NCI-H146 treated with DMSO at 0.1 percent for 48 hours (cell line): ENCODE results near the gene LRG1.
"Not testable (repeated sequence)": the region's sequence is repeated elsewhere in the genome, so short reads cannot be mapped to it uniquely, and the experiment has no call there.

Experiments
- DNase-seq: peaks from one replicate; lab custom pipeline; 2025; ENCODE audit not compliant: unreplicated experiment; lab: John Stamatoyannopoulos, UW

The LRG1 gene

GRCh38 chr19:4576016-4576933 is 36.4 kb upstream of the LRG1 start:
- DNase-seq = no peak

DNA sequence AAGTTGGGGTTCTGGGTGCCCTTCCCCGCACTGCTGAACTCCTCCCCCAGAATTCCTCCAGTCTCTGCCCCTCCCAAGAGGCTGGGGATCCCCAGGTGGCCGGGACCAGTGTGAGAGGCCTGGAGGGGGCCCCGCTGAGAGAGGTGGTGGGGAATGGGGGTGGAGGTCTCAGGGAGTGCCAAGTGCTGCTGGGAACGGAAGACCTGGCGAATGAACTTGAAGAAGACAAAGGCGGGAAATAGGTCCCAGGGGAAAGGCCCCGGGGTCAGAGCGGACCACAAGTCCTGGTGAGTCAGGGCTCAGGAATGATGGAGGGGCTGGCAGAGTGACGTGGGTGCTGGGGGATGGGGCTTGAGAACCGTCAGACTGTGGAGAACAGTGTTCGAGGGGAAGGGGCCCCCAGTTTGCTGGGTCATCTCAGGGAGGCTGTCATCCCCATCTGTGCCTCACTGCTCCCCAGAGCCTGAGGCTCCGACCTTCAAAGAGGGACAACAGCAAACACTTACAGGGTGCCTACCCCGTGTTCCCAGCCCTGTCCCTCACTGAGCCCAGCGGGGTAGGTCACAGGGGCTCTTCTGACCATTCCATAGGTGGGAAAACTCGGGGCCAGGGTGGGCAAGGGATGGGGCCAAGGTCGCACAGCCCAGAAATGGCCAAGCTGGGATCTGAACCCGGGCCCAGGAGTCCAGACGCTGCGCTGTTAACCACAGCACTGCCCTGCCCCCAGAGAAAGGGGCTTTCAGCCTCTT is 35.6 kb upstream of the LRG1 start:
- DNase-seq = no peak

DNA sequence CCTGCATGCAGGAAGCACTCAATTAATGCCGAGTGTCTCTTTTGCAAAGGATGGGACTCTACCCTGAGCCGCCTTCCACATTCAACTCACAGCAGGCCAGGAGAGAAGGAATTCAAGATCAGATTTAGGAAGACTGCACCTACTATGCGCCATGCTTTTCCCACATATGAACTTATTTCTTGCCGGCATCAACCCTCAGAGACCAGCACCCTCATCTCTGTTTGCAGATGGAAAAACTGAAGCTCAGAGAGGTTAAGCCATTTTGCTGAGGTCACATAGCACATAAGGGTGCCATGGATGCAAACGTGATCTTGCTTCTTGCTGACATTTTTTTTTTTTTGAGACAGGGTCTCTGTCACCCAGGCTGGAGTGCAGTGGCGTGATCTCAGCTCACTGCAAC is 33.8 kb upstream of the LRG1 start:
- DNase-seq = no peak

- no peak for DNase-seq
These were observed 31.6 kb upstream of the LRG1 start for GRCh38 chr19:4571305-4571917.

GRCh38 chr19:4570916-4571304 is 31.1 kb upstream of the LRG1 start:
- no peak for DNase-seq

GRCh38 chr19:4570402-4570801 is 30.6 kb upstream of the LRG1 start:
- DNase-seq = no peak

DNA sequence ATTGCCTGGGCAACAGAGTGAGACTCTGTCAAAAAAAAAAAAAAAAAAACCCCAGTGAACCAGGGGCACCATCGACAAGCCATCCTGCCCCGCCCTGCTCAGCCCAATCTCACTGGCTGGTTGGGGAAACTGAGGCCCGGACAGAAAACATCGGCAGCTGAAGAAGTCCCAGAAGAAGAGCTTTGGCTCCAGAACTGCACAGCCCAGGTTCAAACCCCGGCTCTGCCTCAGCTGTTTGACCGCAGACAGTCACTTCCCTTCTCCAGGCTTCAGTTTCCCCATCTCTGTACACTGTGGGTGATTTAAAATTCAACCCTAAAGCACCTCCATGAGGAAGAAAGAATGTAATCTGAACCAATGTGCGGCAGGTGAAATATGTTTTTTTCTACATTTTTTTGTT is 29.1 kb upstream of the LRG1 start:
- DNase-seq = no peak

DNA sequence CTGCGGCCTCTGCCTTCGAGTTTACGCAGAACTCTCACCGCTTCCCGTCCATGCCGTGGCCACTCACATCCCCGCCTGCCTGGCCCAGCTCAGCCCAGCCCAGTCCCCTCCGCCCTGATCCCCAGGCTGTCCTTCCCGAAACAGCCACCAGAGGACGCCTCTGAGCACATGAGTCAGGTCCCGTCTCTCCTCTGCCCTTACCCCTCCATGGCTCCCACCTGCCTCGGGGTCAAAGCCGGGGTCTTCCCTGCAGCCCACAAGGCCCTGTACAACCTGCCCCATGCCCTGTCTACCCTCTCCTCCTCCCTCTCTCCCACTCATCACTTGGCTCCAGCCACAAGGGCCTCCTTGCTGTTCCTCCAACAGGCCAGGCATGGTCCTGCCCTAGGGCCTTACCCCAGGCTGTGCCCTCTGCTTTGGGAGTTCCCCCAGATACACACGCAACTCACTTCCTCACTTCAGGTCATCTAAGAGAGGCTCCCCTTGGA is 27.8 kb upstream of the LRG1 start:
- no peak for DNase-seq

GRCh38 chr19:4566402-4567051 is 26.7 kb upstream of the LRG1 start:
- DNase-seq = no peak

DNA sequence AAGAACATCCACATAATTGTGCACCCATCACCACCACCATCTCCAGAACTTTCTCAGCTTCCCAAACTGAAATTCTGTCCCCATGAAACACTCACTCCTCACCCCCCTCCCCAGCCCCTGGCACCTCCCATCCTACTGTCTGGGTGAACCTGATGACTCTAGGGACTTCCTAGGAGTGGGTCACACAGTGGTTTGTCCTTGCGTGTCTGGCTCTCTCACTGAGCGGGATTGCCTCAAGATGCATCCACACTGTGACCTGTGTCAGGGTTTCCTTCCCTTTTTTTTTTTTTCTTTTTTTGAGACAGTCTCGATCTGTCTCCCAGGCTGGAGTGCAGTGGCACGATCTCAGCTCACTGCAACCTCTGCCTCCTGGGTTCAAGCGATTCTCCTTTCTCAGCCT is 23.7 kb upstream of the LRG1 start:
- DNase-seq = not testable (repeated sequence)

GRCh38 chr19:4562085-4562484 is 22.2 kb upstream of the LRG1 start:
- DNase-seq = not testable (repeated sequence)

DNA sequence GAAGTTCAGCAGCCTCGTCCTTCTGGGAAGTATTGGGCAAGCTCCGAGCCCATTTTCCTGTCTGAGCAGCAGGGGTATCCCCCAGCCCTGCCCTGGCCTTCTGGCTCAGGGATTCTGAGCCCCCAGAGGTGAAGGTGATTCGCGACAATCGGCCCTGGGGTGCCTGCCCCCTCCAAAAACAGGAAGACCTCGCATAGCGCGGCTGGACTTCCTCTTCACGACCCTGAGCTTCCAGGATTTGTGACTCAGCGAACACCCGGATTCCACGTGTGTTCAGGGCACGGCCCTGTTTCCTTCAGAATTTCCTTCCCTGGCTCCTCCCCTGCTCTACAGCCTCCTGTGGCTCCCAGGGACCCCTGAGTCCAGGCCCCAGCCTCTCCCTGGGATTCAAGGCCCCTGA is 19.7 kb upstream of the LRG1 start, which contains the start of gene SEMA6B:
Gene SEMA6B (minus strand): TSS at position 116 of the 400 bp plus-strand sequence. CDS start 1,227 bp downstream, outside the sequence.
- DNase-seq = no peak

DNA sequence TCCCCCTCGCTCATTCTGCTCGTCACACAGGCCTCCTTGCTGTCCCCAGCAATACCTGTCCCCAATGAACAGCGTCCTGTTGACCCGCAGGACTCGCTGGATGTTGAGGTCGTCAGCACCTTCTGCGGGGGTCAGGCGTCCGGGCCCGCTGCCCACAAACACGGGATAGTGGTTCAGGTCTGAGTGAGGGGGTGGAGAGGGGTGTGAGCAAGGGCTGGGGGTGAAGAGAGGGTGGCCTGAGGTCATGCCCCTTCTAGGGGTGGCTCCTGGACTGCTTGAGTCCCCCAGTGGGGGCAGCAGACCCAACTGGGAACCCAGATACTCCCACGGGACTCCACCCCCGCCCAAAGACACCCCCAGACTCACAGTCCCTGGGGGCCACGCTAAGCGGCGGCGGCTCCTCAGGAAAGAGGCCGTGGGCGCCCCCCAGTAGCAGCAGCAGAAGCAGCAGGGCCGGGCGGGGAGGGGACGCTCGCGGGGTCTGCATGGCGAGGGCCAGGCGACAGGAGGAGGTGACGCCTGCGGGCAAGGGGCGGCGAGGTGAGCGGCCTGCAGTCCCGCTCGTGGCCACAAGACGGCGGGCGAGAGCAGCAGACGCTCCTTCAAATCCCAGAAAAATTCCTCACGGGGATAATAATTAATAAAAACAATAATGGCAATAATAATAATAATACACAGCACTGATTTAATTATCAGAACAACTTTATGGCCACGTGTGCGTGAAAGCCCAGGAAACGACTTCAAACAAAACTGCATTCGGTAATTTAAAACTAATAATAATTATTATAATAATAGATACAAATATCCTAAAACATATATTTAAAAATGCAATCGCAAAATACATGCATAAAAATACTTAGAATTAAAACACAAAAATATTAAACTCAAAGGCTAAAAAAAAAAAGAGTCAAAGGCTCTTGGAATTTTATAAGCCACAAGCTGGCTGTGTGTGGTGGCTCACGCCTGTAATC is 18.4 kb upstream of the LRG1 start:
- DNase-seq = no peak

DNA sequence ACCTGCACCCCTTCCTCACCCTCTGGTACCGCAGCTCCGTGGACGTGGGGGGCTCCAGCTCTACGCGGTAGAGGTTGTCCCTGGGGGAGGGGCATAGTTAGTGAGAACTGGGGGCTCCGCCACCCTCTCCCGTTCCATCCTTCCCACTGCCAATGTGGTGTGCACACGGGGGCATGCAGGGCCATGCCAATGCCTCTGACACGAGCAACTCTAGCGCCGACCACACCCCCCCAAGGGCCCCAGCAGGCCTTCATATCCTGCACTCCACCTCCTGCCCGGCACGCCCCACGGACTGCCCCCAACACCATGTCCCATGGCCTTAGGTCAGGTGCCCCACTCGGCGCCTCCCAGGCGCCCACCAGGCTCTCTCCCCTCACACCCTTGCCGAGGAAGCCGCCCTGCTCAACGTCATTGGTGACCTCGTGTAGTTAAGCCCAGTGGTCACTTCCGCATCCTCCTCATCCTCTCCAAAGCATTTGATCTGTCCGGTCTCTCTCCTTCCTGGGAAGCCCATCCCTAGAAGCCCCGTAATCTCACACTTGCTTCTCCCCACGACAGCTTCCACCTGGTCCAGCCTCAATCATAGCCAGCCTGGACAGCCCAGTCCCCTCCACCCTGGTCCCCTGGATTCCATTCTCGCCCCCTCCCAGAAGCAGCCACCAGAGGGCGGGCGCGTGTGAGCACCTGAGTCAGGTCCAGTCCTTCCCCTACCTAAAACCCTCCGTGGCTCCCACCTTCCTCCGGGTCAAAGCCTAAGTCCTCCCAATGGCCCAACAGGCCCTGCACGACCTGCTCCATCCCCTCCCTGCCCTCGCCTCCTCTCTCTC is 17.5 kb upstream of the LRG1 start:
- no peak for DNase-seq

DNA sequence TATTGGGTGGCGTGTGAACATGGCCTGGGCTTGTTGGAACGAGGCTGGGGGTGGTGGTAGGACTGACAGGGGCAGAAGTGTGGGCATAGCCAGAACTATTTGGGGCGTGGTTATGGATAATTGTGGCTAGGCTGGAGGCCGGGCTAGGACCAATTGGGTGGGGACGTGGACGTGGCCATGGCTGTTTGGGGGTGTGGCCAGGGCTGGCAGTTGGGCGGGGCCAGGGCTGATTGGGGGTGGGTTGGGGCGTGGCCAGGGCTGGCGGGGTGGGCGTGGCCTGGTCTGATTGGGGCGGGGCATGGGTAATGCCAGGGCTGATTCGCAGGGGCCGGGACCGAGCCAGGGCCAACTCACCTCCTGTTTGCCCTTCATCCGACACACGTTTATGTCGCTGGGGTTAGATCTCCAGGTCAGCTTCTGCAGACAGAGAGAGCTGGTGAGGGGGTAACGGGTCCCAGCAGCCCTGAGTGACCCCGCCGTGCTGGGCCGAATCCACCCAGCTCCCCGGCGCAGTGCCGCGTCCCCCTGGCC is 16.8 kb upstream of the LRG1 start:
- DNase-seq = no peak

GRCh38 chr19:4555657-4556561 is 16.1 kb upstream of the LRG1 start:
- DNase-seq = no peak

- no peak for DNase-seq
These were observed 14.9 kb upstream of the LRG1 start for GRCh38 chr19:4554717-4555116.

DNA sequence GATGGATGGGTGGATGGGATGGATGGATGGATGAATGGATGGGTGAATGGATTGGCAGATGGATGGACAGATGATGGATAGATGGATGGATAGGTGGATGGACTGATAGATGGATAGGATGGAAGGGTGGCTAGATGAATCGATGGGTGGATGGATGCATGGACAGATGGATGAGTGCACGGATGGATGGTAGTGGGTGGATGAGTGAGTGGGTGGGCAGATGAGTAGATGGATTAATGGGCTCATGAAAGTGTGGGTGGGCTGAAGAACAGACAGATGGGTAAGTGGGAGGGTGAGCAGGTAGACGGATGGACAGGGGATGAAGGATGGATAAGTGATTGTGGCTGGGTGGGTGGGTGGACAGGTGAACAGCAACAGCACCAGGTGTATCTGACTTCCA is 13.9 kb upstream of the LRG1 start:
- DNase-seq = no peak
